ENCODE measurements around the gene SDR42E1.

DNA sequence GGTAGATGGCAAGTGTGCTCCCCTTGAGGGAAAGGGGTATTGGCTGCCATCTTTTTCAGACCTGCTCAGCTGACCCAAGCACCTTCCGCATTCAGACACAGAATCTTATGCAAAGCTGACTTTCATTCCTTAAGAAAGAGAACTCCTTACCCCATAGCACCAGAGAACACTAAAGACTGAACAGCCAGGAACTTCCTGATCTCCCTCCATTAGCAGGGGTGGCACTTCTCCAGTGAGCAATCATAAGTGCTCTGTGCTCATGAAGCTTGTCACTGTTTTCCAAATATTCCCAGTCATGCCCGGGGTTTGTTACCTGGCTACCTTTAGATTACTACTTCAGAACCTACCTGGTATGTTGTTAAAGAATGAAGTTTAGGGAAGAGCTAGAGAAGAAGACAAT is 35.7 kb upstream of the SDR42E1 start:
- no peak for TF ChIP-seq TAF1 (conservative IDR thresholded peaks at IDR 0.05)
- TF ChIP-seq, protein P1, sequence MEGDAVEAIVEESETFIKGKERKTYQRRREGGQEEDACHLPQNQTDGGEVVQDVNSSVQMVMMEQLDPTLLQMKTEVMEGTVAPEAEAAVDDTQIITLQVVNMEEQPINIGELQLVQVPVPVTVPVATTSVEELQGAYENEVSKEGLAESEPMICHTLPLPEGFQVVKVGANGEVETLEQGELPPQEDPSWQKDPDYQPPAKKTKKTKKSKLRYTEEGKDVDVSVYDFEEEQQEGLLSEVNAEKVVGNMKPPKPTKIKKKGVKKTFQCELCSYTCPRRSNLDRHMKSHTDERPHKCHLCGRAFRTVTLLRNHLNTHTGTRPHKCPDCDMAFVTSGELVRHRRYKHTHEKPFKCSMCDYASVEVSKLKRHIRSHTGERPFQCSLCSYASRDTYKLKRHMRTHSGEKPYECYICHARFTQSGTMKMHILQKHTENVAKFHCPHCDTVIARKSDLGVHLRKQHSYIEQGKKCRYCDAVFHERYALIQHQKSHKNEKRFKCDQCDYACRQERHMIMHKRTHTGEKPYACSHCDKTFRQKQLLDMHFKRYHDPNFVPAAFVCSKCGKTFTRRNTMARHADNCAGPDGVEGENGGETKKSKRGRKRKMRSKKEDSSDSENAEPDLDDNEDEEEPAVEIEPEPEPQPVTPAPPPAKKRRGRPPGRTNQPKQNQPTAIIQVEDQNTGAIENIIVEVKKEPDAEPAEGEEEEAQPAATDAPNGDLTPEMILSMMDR (IDR thresholded peaks at IDR 0.05; ENCODE audit: low read depth, low read length, missing input control), result no peak
